Ovary (tissue), 9 donors: ENCODE results near the gene NTRK3. TPM values are rescaled to one million over a fixed set of nuclear protein-coding genes. Genes with fewer than 3 reads are reported as not detected.

ENCODE experiments used
- DNase-seq, 5 donors: peaks; one replicate each; pipeline ENCODE4 v3.0.0-alpha.2; 2019 to 2020
- H3K27ac ChIP-seq, 2 donors: fragments of 200-600 bp; one replicate each; pipeline versions ENCODE4 v1.5.1 to v1.8.0; 2019 to 2022
- H3K27me3 ChIP-seq: fragments of 200-600 bp; one replicate; pipeline ENCODE4 v1.8.0; 2022
- H3K36me3 ChIP-seq: fragments of 200-600 bp; sonication (generic); one replicate; pipeline ENCODE4 v1.5.1; 2019
- H3K4me1 ChIP-seq: one replicate; pipeline ENCODE4 v1.8.1; 2013; ENCODE audit warnings: mild to moderate bottlenecking, moderate library complexity; ENCODE audit not compliant: insufficient read depth
- H3K4me3 ChIP-seq: fragments of 200-600 bp; sonication (generic); one replicate; pipeline ENCODE4 v1.5.1; 2017
- H3K9me3 ChIP-seq, 2 donors: fragments of 200-600 bp in 1 of 2; sonication (generic) in 1 of 2; one replicate each; pipeline versions ENCODE4 v1.5.1 to v1.8.1; 2013 to 2019; ENCODE audit warnings: mild to moderate bottlenecking in 1 of 2, moderate library complexity in 1 of 2
- EP300 ChIP-seq: sonication (generic); formaldehyde crosslinking; IDR thresholded peaks from one replicate; pipeline ENCODE4 v1.6.1; 2017; ENCODE audit warnings: antibody characterized with exemption
- POLR2A ChIP-seq: fragments of 450-650 bp; IDR thresholded peaks from one replicate; pipeline ENCODE4 v1.6.1; 2017; ENCODE audit warnings: antibody characterized with exemption, mild to moderate bottlenecking, moderate library complexity
- WGBS, 3 donors: extraction: QIAGEN DNeasy Blood & Tissue Kit in 1 of 3; methylation state at CpG; one replicate each; pipeline versions ENCODE4 v1.1.5 to v1.1.7; 2013 to 2017; 5-methylcytosine and 5-hydroxymethylcytosine counted together
- intact Hi-C, 4 donors: fragments of 100-400 bp; cut with DNase I; formaldehyde crosslinking; loops; one replicate each; pipeline versions ENCODE4 v1.11.0 to v1.15.1; 2022 to 2023
- polyA plus RNA-seq, 2 donors: library from polyadenylated mRNA; stranded (reverse); fragments of 200-250 nt in 1 of 2; fragments of 350-450 nt in 1 of 2; fragmentation: Illumina TruSeq in 1 of 2; extraction: RNeasy Lipid Tissue Mini Kit (QIAGEN cat#74804) in 1 of 2; gene quantifications; one replicate each; pipeline ENCODE4 v1.2.3, GENCODE V29; 2013 to 2014
- total RNA-seq, 7 donors: library from RNA; depleted of rRNA in 2 of 7; stranded (reverse); fragments of >200 nt in 2 of 7; fragmentation: NEBNext Ultra II Directional in 3 of 7; extraction: Animal tissue kit (Norgen Biotek cat#: 25700) in 3 of 7; gene quantifications; one replicate each; pipeline versions ENCODE4 v1.1.0 to v1.2.4, GENCODE V29; 2016 to 2023
- TF ChIP-seq, protein P1 (sequence below), 3 donors: fragments of 450-650 bp in 2 of 3; fragments of 200-600 bp in 1 of 3; IDR thresholded peaks; one replicate each; pipeline versions ENCODE4 v1.5.1 to v1.8.0; 2016 to 2022; ENCODE audit warnings: antibody characterized with exemption in 3 of 3, mild to moderate bottlenecking in 1 of 3
- donor health status: DM: no; HTN: no; CAD: no; lungs with moderate emphysema.
- donor health status: DM: no; HTN: no; CAD: no.
- donor health status: Bipolar disorder and iron deficiency.
- donor health status: DM: yes; HTN: yes; CAD: no.
- donor health status: DM: no; HTN: no; CAD: no.
- donor health status: DM: yes; HTN: yes; CAD: no.

The NTRK3 gene
- total and polyA plus RNA-seq, 9 donors = 0.77 to 14.6 (median 2.7) TPM

DNA sequence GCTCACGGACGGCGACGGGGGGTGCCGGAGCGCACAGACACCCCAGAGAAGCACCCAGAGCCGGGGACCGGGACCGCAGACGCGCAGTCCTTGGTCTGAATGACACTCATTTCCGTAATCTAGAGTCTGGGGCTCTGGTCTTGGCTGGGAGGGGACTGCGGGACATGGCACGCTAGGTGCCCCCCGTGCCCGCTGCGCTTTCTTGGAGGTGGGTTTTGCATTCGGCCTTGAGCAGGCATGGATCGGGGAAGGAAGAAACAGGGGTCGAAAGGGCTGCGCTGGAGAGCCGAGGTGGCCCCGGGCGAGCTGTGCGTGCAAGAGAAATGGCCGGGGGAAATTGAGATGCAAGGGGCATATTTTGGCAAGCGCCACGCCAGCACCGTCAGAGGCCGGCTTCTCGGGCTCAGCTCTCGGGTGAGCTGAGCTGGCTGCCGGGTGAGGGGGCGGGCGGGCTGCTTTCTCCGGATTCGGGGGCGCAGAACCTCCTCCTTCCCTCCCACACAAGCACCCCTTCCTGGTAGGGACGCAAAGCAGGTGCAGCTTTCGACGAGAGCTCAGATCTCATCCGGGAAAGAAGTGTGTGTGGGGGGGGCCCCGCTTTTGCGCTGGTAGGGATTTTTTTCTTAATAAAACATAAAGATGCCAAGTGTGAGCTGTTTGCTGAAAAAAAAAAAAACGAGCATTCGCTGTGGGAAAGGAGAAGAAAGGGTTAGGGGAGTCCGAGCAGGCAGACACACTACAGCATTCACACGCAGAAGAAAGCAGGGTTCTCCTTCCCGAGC, 963 bp upstream of the NTRK3 start:
- Histone ChIP-seq H3K36me3 (no peaks in the 10 kb centered on the region), H3K27me3 (no peaks in the 10 kb centered on the region), H3K4me3 (peak overlapping the region; percentile 18), H3K27ac (no peak overlapping the region), H3K9me3 (no peaks in the 10 kb centered on the region), H3K4me1 (peaks cover 2% of the 10 kb centered on the region)
- TF ChIP-seq EP300 (no peak), POLR2A (no peak)
- TF ChIP-seq, protein P1, sequence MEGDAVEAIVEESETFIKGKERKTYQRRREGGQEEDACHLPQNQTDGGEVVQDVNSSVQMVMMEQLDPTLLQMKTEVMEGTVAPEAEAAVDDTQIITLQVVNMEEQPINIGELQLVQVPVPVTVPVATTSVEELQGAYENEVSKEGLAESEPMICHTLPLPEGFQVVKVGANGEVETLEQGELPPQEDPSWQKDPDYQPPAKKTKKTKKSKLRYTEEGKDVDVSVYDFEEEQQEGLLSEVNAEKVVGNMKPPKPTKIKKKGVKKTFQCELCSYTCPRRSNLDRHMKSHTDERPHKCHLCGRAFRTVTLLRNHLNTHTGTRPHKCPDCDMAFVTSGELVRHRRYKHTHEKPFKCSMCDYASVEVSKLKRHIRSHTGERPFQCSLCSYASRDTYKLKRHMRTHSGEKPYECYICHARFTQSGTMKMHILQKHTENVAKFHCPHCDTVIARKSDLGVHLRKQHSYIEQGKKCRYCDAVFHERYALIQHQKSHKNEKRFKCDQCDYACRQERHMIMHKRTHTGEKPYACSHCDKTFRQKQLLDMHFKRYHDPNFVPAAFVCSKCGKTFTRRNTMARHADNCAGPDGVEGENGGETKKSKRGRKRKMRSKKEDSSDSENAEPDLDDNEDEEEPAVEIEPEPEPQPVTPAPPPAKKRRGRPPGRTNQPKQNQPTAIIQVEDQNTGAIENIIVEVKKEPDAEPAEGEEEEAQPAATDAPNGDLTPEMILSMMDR (IDR thresholded peaks at IDR 0.05) = no peak
- no peak for DNase-seq
- intact Hi-C loops = no loop called here
- 1 to 2% (median 1%) methylated on average over 39 to 49 of the region's 49 CpGs for whole genome bisulfite sequencing, 3 donors

DNA sequence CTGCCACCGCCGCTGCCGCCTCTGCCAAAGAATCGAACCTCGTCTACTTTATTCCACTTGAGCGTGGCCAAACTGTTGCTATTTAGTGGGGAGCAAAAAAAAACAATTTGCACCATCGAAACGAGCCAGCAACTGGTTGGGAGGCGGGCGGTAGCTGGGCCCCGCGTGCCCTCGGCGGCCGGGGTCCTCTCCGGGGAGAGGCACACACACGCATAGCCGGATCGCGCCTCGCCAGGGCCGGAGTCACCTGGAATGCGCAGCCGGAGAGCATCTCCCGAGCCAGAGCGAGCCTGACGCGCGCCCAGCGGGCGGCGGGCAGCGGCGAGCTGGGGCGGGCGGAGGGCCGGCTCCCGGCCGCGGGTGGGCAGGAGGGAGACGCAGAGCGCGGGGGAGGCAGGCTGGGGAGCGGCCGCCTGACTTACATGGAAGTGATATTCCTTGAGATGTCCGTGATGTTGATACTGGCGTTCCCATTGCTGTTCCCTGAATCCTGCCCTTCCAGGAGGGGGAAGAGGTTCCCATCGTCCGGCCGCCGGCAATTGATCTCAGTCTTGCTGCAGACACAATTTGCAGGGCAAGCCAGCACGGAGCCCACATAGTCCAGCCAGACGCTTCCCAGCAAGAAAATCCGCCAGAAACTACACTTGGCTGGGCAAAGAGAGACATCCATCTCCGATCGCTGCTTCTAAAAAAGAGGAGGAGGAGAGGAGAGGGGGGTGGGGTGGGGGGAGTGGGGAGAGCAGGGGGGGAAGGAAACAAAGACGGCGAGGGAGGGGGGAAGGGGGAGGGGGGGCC, 858 bp downstream of the NTRK3 start:
- H3K4me1 ChIP-seq = peaks cover 2% of the 10 kb centered on the region
- H3K27ac ChIP-seq = no peak overlapping the region
- H3K9me3 ChIP-seq = no peaks in the 10 kb centered on the region
- DNase-seq = peak in 4 of 5 donors; percentile 8 to 59 (median 40)
- intact Hi-C loops = no loop called here
- H3K27me3 ChIP-seq = no peaks in the 10 kb centered on the region
- 0 to 1% (median 0%) methylated on average over 29 to 58 of the region's 58 CpGs for WGBS, 3 donors
- H3K36me3 ChIP-seq = no peaks in the 10 kb centered on the region
- H3K4me3 ChIP-seq = peak overlapping the region; percentile 18
- TF ChIP-seq POLR2A (no peak), EP300 (no peak)
- TF ChIP-seq, protein P1 (IDR thresholded peaks at IDR 0.05) = no peak

DNA sequence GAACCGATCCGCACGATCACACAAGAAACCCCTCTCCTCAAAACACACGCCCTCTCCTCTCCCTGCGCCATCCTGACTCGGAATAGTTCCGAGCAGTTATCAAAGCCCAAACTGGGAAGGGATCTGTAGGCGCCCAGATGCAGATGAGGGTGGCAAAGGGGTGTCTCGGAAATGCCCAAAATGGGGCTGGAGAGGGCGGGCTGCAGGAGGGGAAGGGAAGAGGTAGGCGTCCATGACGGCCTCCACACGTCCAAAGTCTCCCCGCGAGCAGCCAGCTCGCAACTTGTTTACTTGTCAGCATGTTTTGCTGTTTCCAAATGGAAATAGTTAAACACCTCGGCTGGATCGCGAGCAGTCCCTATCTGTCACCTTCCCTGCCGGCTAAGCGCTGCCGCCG, 1.5 kb downstream of the NTRK3 start:
- intact Hi-C loops = no loop called here
- H3K9me3 ChIP-seq = no peaks in the 10 kb centered on the region
- no peak for DNase-seq
- H3K27ac ChIP-seq = no peak overlapping the region
- H3K4me3 ChIP-seq = peak overlapping the region; percentile 18
- H3K36me3 ChIP-seq = no peaks in the 10 kb centered on the region
- H3K27me3 ChIP-seq = no peaks in the 10 kb centered on the region
- TF ChIP-seq POLR2A = no peak
- TF ChIP-seq EP300 = no peak
- TF ChIP-seq, protein P1 (IDR thresholded peaks at IDR 0.05) = no peak
- peaks cover 2% of the 10 kb centered on the region for H3K4me1 ChIP-seq
- 3 to 6% (median 4%) methylated on average over 23 of the region's 23 CpGs for WGBS, 3 donors

GRCh38 chr15:88252441-88252840, 4.1 kb downstream of the NTRK3 start:
- Histone ChIP-seq H3K27ac (no peak overlapping the region), H3K4me1 (peaks cover 2% of the 10 kb centered on the region), H3K36me3 (no peaks in the 10 kb centered on the region), H3K27me3 (no peaks in the 10 kb centered on the region), H3K4me3 (no peak overlapping the region), H3K9me3 (no peaks in the 10 kb centered on the region)
- intact Hi-C loops = no loop called here
- DNase-seq = no peak
- WGBS, 3 donors = 90 to 93% (median 90%) methylated on average over 7 of the region's 7 CpGs
- TF ChIP-seq EP300 = no peak
- TF ChIP-seq, protein P1 (IDR thresholded peaks at IDR 0.05) = no peak
- no peak for TF ChIP-seq POLR2A
